A549 (cell line): Measurements from ENCODE around the gene MAN1C1. TPM values are rescaled to one million over a fixed set of nuclear protein-coding genes. Genes with fewer than 3 reads are reported as not detected.

Experiments used
- ATAC-seq, 2 experiments: fragments of 200-7000 bp in 1 of 2; fragments of >200 bp in 1 of 2; cut with Nextera tagmentation in 1 of 2; cut with Tn5 transposase in 1 of 2; 3 replicates each; pipeline versions ENCODE4 v1.8.0 to v1.9.1; 2018 to 2020; ENCODE audit warnings: mild to moderate bottlenecking in 1 of 2, moderate library complexity in 1 of 2
- CTCF ChIA-PET: fragments of 300-600 bp; sonication (Branson Sonifier 250); formaldehyde crosslinking; extraction: SDS; loops from one replicate; lab custom pipeline; 2021; ENCODE audit warnings: antibody characterized with exemption, inconsistent platforms; lab: Yijun Ruan, JAX
- POLR2A ChIA-PET: fragments of 350-600 bp; formaldehyde crosslinking; extraction: SDS; loops from one replicate; lab custom pipeline; 2021; ENCODE audit warnings: antibody characterized with exemption, inconsistent platforms; lab: Yijun Ruan, JAX
- DNase-seq, 2 experiments: peaks; one replicate each; pipeline versions ENCODE4 v3.0.0 to v3.0.0-alpha.2; 2011 to 2016; ENCODE audit warnings: low read depth in 1 of 2, low spot score in 1 of 2
- FAIRE-seq: peaks from 2 replicates; lab custom pipeline; 2011; peaks lifted over from hg19 to GRCh38; lab: Jason Lieb, UNC
- H3K27ac ChIP-seq, 2 experiments: fragments of >200 bp; sonication (Bioruptor Twin); formaldehyde crosslinking; 3 replicates each; pipeline ENCODE4 v1.5.1; 2016 to 2017
- H3K4me1 ChIP-seq: fragments of >200 bp; sonication (Bioruptor Twin); formaldehyde crosslinking; 3 replicates; pipeline ENCODE4 v1.6.1; 2016
- H3K4me2 ChIP-seq: fragments of >200 bp; sonication (Bioruptor Twin); formaldehyde crosslinking; 3 replicates; pipeline ENCODE4 v1.6.1; 2016
- H3K4me3 ChIP-seq: fragments of >200 bp; sonication (Bioruptor Twin); formaldehyde crosslinking; 3 replicates; pipeline ENCODE4 v1.5.1; 2016
- H3K9me3 ChIP-seq: fragments of >200 bp; sonication (Bioruptor Twin); formaldehyde crosslinking; 3 replicates; pipeline ENCODE4 v1.6.1; 2016
- CBX2 ChIP-seq: fragments of 200-600 bp; sonication (generic); IDR thresholded peaks from 2 replicates; pipeline ENCODE4 v1.6.1; 2016; ENCODE audit warnings: low read depth, mild to moderate bottlenecking, borderline replicate concordance
- CHD2 ChIP-seq: fragments of 150-350 bp; IDR thresholded peaks from 2 replicates; pipeline ENCODE4 v1.6.1; 2014; ENCODE audit warnings: low read length; ENCODE audit not compliant: partially characterized antibody
- EP300 ChIP-seq, 2 experiments: fragments of >200 bp; sonication (Bioruptor Twin); formaldehyde crosslinking; IDR thresholded peaks; 2 replicates in 1 of 2; 3 replicates in 1 of 2; pipeline ENCODE4 v1.6.1; 2016 to 2017
- FOSB ChIP-seq: fragments of 250-450 bp; sonication (Bioruptor Pico); IDR thresholded peaks from 2 replicates; pipeline ENCODE4 v1.5.0; 2020; ENCODE audit warnings: mild to moderate bottlenecking, moderate library complexity
- FOXS1 ChIP-seq: fragments of 250-450 bp; sonication (Bioruptor Pico); IDR thresholded peaks from 2 replicates; pipeline ENCODE4 v1.5.0; 2020; ENCODE audit warnings: mild to moderate bottlenecking, moderate library complexity
- HDAC2 ChIP-seq: fragments of 200-600 bp; sonication (generic); IDR thresholded peaks from 2 replicates; pipeline ENCODE4 v1.6.1; 2016
- HOXB5 ChIP-seq: fragments of 250-450 bp; sonication (Bioruptor Pico); IDR thresholded peaks from 2 replicates; pipeline ENCODE4 v1.5.0; 2020; ENCODE audit warnings: mild to moderate bottlenecking, moderate library complexity
- JUNB ChIP-seq: fragments of >200 bp; sonication (Bioruptor Twin); formaldehyde crosslinking; IDR thresholded peaks from 2 replicates; pipeline ENCODE4 v1.6.1; 2016
- NFE2L2 ChIP-seq: fragments of 150-350 bp; conservative IDR thresholded peaks from 2 replicates; pipeline ENCODE4 v1.6.1; 2014; ENCODE audit warnings: low read length
- NR3C1 ChIP-seq: fragments of >200 bp; sonication (Bioruptor Twin); formaldehyde crosslinking; IDR thresholded peaks from 3 replicates; pipeline ENCODE4 v1.6.1; 2017
- POLR2AphosphoS2 ChIP-seq: conservative IDR thresholded peaks from 2 replicates; pipeline ENCODE4 v1.6.1; 2012; ENCODE audit warnings: low read length, improper control_type of control experiment, inconsistent platforms
- RFX5 ChIP-seq: fragments of 450-650 bp; IDR thresholded peaks from 2 replicates; pipeline ENCODE4 v1.7.1; 2014; ENCODE audit warnings: antibody characterized with exemption, mild to moderate bottlenecking, moderate library complexity
- SMC3 ChIP-seq: fragments of >200 bp; sonication (Bioruptor Twin); formaldehyde crosslinking; IDR thresholded peaks from 3 replicates; pipeline ENCODE4 v1.6.1; 2018; ENCODE audit warnings: inconsistent platforms
- TFCP2L1 ChIP-seq: fragments of 250-450 bp; sonication (Bioruptor Pico); IDR thresholded peaks from 2 replicates; pipeline ENCODE4 v1.5.0; 2021; ENCODE audit warnings: mild to moderate bottlenecking
- WGBS: methylation state at CpG from one replicate; pipeline ENCODE4 v1.1.6; 2017; ENCODE audit errors: missing lambda C conversion rate; 5-methylcytosine and 5-hydroxymethylcytosine counted together
- polyA plus RNA-seq, 4 experiments: library from polyadenylated mRNA; depleted of rRNA in 3 of 4; stranded (reverse); fragments of >200 nt; fragmentation: RNase III in 1 of 4; extraction: RNeasy Plus Mini Kit Qiagen cat#74134 plus additional on column Dnase treatment in 1 of 4; gene quantifications; 2 replicates in 3 of 4; 3 replicates in 1 of 4; pipeline ENCODE4 v1.2.3, GENCODE V29; 2011 to 2017
- TF ChIP-seq, protein P1 (sequence below): fragments of 200-600 bp; sonication (generic); IDR thresholded peaks from 2 replicates; pipeline ENCODE4 v1.6.1; 2016; ENCODE audit warnings: antibody characterized with exemption, mild to moderate bottlenecking, moderate library complexity
- TF ChIP-seq, protein P2 (sequence below): fragments of 250-450 bp; sonication (Bioruptor Pico); IDR thresholded peaks from 2 replicates; pipeline ENCODE4 v1.5.0; 2021; ENCODE audit warnings: mild to moderate bottlenecking, moderate library complexity, borderline replicate concordance
- TF ChIP-seq, protein P3 (sequence below): fragments of >200 bp; sonication (Bioruptor Twin); formaldehyde crosslinking; IDR thresholded peaks from 3 replicates; pipeline ENCODE4 v1.5.1; 2016

MAN1C1 gene
- polyA plus RNA-seq, 2 of the 4 experiments (the other 2 are of a cell fraction): 0.22 to 0.27 TPM

DNA sequence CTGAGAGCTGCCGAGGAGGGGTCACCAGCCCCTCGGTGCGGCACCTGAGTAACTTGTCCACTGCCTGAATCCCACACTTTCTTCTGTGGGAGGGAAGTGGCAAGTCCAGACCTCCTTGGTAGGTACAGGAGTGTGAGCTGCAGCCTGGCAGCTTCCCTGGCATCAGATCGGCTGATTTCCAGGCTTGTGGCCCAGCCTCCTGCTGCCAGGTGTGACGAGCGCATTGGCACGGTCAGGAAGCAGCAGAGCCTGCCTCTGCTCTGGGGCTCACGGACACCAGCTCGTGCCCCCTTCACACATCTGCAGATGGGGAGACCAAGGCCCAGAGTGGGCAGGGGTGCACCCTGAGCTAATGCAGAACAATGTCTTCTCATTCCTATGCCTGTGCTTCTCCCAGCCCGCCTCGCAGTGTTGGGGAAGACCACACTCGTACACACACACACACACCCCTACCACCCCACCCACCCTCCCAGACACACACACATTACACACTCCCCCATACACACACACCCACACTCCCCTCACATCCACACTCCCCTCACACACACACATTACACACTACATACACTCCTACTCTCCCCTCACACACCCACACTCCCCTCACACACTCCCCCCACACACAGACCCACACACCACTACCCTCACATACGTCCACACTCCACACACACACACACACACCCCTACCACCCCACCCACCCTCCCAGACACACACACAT, 150.3 kb downstream of the MAN1C1 start:
- Histone ChIP-seq H3K4me2 (no peak overlapping the region), H3K27ac (no peak overlapping the region), H3K4me3 (no peak overlapping the region), H3K4me1 (peaks cover under 1% of the 10 kb centered on the region; the same call in 1 of the 3 replicates), H3K9me3 (no peaks in the 10 kb centered on the region)
- WGBS: 81% methylated on average over 3 of the region's 13 CpGs
- ATAC-seq (no peak; a peak in 1 of 6 replicates), FAIRE-seq (no peak), DNase-seq (no peak)
- ChIA-PET POLR2A (no interaction called here), CTCF (interaction anchor here (1.2 to 1.5 kb wide), 2 partner anchors 10 to 30 kb away, joined by 3 to 4 read pairs; no protein-coding TSS in a partner anchor)
- TF ChIP-seq HDAC2: no peak
- no peak for TF ChIP-seq NFE2L2
- TF ChIP-seq TFCP2L1 (CRISPR knock-in tag): no peak
- no peak for TF ChIP-seq CBX2
- TF ChIP-seq, protein P1, sequence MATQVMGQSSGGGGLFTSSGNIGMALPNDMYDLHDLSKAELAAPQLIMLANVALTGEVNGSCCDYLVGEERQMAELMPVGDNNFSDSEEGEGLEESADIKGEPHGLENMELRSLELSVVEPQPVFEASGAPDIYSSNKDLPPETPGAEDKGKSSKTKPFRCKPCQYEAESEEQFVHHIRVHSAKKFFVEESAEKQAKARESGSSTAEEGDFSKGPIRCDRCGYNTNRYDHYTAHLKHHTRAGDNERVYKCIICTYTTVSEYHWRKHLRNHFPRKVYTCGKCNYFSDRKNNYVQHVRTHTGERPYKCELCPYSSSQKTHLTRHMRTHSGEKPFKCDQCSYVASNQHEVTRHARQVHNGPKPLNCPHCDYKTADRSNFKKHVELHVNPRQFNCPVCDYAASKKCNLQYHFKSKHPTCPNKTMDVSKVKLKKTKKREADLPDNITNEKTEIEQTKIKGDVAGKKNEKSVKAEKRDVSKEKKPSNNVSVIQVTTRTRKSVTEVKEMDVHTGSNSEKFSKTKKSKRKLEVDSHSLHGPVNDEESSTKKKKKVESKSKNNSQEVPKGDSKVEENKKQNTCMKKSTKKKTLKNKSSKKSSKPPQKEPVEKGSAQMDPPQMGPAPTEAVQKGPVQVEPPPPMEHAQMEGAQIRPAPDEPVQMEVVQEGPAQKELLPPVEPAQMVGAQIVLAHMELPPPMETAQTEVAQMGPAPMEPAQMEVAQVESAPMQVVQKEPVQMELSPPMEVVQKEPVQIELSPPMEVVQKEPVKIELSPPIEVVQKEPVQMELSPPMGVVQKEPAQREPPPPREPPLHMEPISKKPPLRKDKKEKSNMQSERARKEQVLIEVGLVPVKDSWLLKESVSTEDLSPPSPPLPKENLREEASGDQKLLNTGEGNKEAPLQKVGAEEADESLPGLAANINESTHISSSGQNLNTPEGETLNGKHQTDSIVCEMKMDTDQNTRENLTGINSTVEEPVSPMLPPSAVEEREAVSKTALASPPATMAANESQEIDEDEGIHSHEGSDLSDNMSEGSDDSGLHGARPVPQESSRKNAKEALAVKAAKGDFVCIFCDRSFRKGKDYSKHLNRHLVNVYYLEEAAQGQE: no peak
- TF ChIP-seq FOXS1 (CRISPR knock-in tag): no peak
- TF ChIP-seq HOXB5: no peak
- TF ChIP-seq CHD2: no peak
- TF ChIP-seq SMC3: no peak
- no peak for TF ChIP-seq POLR2AphosphoS2
- TF ChIP-seq, protein P2, sequence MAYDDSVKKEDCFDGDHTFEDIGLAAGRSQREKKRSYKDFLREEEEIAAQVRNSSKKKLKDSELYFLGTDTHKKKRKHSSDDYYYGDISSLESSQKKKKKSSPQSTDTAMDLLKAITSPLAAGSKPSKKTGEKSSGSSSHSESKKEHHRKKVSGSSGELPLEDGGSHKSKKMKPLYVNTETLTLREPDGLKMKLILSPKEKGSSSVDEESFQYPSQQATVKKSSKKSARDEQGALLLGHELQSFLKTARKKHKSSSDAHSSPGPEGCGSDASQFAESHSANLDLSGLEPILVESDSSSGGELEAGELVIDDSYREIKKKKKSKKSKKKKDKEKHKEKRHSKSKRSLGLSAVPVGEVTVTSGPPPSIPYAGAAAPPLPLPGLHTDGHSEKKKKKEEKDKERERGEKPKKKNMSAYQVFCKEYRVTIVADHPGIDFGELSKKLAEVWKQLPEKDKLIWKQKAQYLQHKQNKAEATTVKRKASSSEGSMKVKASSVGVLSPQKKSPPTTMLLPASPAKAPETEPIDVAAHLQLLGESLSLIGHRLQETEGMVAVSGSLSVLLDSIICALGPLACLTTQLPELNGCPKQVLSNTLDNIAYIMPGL (CRISPR knock-in tag): no peak
- TF ChIP-seq, protein P3, sequence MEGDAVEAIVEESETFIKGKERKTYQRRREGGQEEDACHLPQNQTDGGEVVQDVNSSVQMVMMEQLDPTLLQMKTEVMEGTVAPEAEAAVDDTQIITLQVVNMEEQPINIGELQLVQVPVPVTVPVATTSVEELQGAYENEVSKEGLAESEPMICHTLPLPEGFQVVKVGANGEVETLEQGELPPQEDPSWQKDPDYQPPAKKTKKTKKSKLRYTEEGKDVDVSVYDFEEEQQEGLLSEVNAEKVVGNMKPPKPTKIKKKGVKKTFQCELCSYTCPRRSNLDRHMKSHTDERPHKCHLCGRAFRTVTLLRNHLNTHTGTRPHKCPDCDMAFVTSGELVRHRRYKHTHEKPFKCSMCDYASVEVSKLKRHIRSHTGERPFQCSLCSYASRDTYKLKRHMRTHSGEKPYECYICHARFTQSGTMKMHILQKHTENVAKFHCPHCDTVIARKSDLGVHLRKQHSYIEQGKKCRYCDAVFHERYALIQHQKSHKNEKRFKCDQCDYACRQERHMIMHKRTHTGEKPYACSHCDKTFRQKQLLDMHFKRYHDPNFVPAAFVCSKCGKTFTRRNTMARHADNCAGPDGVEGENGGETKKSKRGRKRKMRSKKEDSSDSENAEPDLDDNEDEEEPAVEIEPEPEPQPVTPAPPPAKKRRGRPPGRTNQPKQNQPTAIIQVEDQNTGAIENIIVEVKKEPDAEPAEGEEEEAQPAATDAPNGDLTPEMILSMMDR: no peak

DNA sequence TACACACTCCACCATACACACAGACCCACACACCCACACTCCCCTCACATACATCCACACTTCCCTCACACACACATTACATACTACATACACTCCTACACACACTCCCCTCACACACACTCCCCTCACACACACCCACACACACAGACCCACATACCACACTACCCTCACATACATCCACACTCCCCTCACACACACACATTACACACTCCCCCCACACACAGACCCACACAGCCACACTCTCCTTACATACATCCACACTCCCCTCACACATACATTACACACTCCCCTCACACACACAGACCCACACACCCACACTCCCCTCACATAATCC, 150.8 kb downstream of the MAN1C1 start:
- ChIA-PET POLR2A (no interaction called here), CTCF (interaction anchor here (1.2 to 1.5 kb wide), 2 partner anchors 10 to 30 kb away, joined by 3 to 4 read pairs; no protein-coding TSS in a partner anchor)
- Histone ChIP-seq H3K27ac (no peak overlapping the region), H3K4me2 (no peak overlapping the region), H3K4me1 (peaks cover 6% of the 10 kb centered on the region; the same call in 2 of the 3 replicates), H3K4me3 (no peak overlapping the region), H3K9me3 (no peaks in the 10 kb centered on the region)
- DNase-seq (no peak), ATAC-seq (no peak), FAIRE-seq (no peak)
- TF ChIP-seq RFX5 (no peak), NR3C1 (no peak), TFCP2L1 (CRISPR knock-in tag) (no peak), EP300 (IDR thresholded peaks at IDR 0.05) (no peak), FOSB (no peak), JUNB (no peak)
